ENCODE data around the gene PUSL1. TPM values are rescaled to one million over a fixed set of nuclear protein-coding genes. Genes with fewer than 3 reads are reported as not detected.
A peak's percentile ranks its signal among the peaks of the same experiment; 100 is the strongest.

Gene PUSL1
- total RNA-seq, 1 donor, result 29.3 TPM

- Histone ChIP-seq H3K4me1 (ENCODE audit: insufficient read depth, low read length) (peaks cover 5% of the 10 kb centered on the region), H3K4me2 (ENCODE audit: insufficient read depth, low read length) (no peak overlapping the region), H3K36me3 (ENCODE audit: insufficient read depth, low read length) (no peaks in the 10 kb centered on the region), H3K79me2 (ENCODE audit: insufficient read depth, low read length) (no peaks in the 10 kb centered on the region), H3K27me3 (ENCODE audit: insufficient read depth, low read length) (no peaks in the 10 kb centered on the region), H3K4me3 (ENCODE audit: insufficient read depth, low read length) (no peak overlapping the region), H4K20me1 (ENCODE audit: insufficient read depth, low read length) (peaks cover 6% of the 10 kb centered on the region), H3K9me3 (ENCODE audit: low read depth, low read length) (no peaks in the 10 kb centered on the region), H2AFZ (ENCODE audit: low read length) (no peak overlapping the region), H3K27ac (ENCODE audit: low read depth, low read length) (no peak overlapping the region)
- no peak for DNase-seq (ENCODE audit: insufficient read length, low spot score, missing footprints)
- TF ChIP-seq, protein P1, sequence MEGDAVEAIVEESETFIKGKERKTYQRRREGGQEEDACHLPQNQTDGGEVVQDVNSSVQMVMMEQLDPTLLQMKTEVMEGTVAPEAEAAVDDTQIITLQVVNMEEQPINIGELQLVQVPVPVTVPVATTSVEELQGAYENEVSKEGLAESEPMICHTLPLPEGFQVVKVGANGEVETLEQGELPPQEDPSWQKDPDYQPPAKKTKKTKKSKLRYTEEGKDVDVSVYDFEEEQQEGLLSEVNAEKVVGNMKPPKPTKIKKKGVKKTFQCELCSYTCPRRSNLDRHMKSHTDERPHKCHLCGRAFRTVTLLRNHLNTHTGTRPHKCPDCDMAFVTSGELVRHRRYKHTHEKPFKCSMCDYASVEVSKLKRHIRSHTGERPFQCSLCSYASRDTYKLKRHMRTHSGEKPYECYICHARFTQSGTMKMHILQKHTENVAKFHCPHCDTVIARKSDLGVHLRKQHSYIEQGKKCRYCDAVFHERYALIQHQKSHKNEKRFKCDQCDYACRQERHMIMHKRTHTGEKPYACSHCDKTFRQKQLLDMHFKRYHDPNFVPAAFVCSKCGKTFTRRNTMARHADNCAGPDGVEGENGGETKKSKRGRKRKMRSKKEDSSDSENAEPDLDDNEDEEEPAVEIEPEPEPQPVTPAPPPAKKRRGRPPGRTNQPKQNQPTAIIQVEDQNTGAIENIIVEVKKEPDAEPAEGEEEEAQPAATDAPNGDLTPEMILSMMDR (IDR thresholded peaks at IDR 0.05; ENCODE audit: extremely low read depth, low read depth, low read length), result no peak
Observed at GRCh38 chr1:1286313-1287261, 21.8 kb upstream of the PUSL1 start.

DNA sequence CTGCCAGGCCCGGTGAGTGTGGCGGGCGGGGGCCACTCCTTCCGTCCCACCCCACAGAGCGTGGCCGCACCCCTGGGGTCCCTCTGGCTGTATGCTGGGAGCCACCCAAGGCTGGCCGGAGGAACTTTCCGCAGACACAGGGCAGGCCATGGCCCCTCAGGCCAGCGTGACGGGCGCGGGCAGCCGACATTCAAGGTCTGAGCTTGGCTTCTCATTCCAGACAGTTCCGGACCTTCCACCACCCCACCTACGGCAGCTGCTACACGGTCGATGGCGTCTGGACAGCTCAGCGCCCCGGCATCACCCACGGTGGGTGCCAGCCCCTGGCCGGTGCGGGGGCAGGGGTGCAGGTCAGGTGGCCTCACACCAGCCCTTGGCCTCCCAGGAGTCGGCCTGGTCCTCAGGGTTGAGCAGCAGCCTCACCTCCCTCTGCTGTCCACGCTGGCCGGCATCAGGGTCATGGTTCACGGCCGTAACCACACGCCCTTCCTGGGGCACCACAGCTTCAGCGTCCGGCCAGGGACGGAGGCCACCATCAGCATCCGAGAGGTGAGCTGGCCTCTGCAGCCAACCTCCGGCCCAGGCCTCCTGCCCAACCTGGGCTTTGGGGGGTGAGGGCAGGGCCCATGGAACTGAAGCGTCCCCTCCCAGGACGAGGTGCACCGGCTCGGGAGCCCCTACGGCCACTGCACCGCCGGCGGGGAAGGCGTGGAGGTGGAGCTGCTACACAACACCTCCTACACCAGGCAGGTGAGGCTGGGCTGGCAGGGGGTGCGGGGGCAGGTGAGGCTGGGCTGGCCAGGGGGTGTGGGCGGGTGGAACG lies 20.9 kb upstream of the PUSL1 start:
- H2AFZ ChIP-seq (ENCODE audit: low read length), result no peak overlapping the region
- H3K4me3 ChIP-seq (ENCODE audit: insufficient read depth, low read length), result no peak overlapping the region
- peaks cover 11% of the 10 kb centered on the region for H4K20me1 ChIP-seq (ENCODE audit: insufficient read depth, low read length)
- H3K36me3 ChIP-seq (ENCODE audit: insufficient read depth, low read length), result no peaks in the 10 kb centered on the region
- no peaks in the 10 kb centered on the region for H3K27me3 ChIP-seq (ENCODE audit: insufficient read depth, low read length)
- H3K4me2 ChIP-seq (ENCODE audit: insufficient read depth, low read length), result no peak overlapping the region
- no peak for DNase-seq (ENCODE audit: insufficient read length, low spot score, missing footprints)
- no peak overlapping the region for H3K27ac ChIP-seq (ENCODE audit: low read depth, low read length)
- TF ChIP-seq, protein P1 (IDR thresholded peaks at IDR 0.05; ENCODE audit: extremely low read depth, low read depth, low read length), result no peak
- peaks cover 5% of the 10 kb centered on the region for H3K4me1 ChIP-seq (ENCODE audit: insufficient read depth, low read length)
- H3K9me3 ChIP-seq (ENCODE audit: low read depth, low read length), result no peaks in the 10 kb centered on the region
- no peaks in the 10 kb centered on the region for H3K79me2 ChIP-seq (ENCODE audit: insufficient read depth, low read length)

- DNase-seq (ENCODE audit: insufficient read length, low spot score, missing footprints), result peak; percentile 99
- no peak overlapping the region for H3K27ac ChIP-seq (ENCODE audit: low read depth, low read length)
- TF ChIP-seq, protein P1 (IDR thresholded peaks at IDR 0.05; ENCODE audit: extremely low read depth, low read depth, low read length), result peak; percentile 50
- no peaks in the 10 kb centered on the region for H3K9me3 ChIP-seq (ENCODE audit: low read depth, low read length)
- no peaks in the 10 kb centered on the region for H3K27me3 ChIP-seq (ENCODE audit: insufficient read depth, low read length)
- H3K79me2 ChIP-seq (ENCODE audit: insufficient read depth, low read length), result no peaks in the 10 kb centered on the region
- H2AFZ ChIP-seq (ENCODE audit: low read length), result no peak overlapping the region
- peaks cover 5% of the 10 kb centered on the region for H3K4me1 ChIP-seq (ENCODE audit: insufficient read depth, low read length)
- H3K36me3 ChIP-seq (ENCODE audit: insufficient read depth, low read length), result no peaks in the 10 kb centered on the region
- no peak overlapping the region for H3K4me3 ChIP-seq (ENCODE audit: insufficient read depth, low read length)
- H4K20me1 ChIP-seq (ENCODE audit: insufficient read depth, low read length), result peaks cover 11% of the 10 kb centered on the region
- no peak overlapping the region for H3K4me2 ChIP-seq (ENCODE audit: insufficient read depth, low read length)
Observed at GRCh38 chr1:1290238-1290731, 18.1 kb upstream of the PUSL1 start.
